GM21447 (cell line): Measurements from ENCODE around the gene TMEM163.

Experiments
- ATAC-seq: cut with Tn5 transposase; IDR thresholded peaks from one replicate; pipeline ENCODE4 v1.9.1; 2021; ENCODE audit not compliant: unreplicated experiment

Gene TMEM163

DNA sequence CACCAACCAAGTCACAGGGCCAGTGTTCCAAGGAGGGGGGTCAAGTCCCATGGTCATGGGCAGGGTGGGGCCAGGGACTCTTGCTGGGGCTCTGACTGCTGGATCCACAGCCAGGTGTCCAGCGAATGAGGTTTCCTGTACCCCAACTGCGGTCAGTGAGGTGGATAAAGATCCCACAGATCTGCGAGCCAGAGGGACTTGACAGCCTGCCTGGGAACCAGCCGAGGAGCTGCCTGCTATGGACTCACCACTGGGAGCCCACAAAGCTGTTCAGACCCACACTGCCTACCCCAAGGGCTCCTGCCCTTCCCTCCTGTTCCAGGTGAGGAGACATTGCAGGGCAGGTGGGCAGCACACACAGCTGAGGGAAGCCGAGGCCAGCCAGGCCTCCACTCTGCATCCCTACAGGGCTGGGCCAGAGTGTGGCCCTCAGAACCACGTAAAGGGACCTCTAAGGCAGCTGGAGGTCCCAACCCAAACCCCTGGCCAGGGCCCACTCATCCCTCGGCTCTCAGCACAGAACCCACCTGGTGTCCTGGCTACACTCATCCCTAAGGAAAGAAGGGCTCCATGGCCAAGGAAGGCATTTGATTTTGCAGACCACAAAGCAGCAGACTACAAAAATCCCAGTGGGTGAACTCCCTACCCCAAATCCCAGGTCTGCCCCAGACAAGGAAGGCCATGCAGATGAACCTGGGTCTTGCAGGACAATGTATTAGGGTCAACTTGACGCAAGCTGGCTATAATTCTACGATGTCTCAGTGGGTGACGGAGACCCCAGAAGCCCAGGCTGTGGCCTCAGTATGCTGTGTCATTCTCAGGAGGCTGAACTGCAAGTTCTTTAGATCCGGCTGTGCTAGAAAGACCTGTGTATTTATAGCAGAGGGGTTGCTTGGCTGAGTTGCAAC is 255.8 kb downstream of the TMEM163 start:
- no peak for ATAC-seq

GRCh38 chr2:134462275-134462674 is 256.5 kb downstream of the TMEM163 start:
- no peak for ATAC-seq

- ATAC-seq: no peak
These were observed 257.3 kb downstream of the TMEM163 start for GRCh38 chr2:134461511-134461910.

DNA sequence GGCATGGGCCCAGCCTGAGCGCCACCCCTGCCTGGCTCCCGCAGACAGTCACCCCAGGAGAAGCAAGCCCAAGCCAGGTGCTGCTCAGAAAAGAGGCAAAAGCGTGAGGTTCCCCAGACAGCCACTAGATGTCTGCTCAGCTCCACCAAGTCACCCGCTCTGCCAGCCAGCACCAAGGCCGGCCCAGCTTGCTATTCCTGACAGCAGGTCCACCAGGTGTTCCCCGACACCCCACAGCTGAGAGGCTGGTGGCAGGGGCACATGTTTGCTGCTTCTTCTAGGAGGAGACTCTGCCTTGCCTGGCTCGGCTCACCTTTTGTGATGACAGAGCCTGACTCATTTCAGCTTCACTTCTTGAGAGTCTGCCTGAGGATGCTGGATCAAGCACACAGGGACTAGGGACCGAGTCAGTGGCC is 258.2 kb downstream of the TMEM163 start:
- ATAC-seq: peak; percentile 79

DNA sequence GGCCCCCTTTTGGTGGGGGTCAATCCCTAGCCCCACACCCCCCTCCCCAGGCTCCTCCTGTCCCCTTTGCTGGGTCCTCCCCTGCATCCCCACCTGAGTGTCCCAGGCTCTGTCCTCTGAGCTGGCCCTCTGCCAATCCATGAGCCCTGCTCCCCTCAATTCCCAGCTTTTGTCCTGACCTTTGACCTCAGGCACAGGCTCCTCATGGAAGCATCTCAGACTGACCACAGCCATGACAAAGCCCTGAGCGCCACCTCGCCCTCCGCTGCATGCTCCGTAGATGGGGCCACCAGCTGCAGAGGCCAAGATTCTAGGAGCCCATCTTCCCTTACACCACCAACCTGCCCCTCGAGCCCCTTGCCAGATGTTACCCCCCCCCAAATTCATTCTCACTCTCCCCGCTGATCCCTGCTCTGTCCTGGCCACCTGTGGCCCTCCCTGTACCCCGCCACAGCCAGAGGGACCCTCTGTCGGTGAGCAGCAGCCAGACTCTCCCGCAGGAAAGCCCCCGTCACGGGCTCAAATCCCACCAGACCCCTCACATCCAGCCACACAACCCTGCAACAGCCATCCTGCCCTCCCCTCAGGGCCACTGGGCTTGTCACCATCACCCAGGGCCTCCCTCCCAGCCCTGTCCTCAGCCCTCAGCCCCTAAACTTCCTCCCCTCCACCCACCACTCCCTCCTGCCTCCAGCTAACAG is 258.9 kb downstream of the TMEM163 start:
- no peak for ATAC-seq

- ATAC-seq: no peak
These were observed 259.9 kb downstream of the TMEM163 start for GRCh38 chr2:134458950-134459349.

- ATAC-seq: no peak
These were observed 260.3 kb downstream of the TMEM163 start for GRCh38 chr2:134458473-134458853.

DNA sequence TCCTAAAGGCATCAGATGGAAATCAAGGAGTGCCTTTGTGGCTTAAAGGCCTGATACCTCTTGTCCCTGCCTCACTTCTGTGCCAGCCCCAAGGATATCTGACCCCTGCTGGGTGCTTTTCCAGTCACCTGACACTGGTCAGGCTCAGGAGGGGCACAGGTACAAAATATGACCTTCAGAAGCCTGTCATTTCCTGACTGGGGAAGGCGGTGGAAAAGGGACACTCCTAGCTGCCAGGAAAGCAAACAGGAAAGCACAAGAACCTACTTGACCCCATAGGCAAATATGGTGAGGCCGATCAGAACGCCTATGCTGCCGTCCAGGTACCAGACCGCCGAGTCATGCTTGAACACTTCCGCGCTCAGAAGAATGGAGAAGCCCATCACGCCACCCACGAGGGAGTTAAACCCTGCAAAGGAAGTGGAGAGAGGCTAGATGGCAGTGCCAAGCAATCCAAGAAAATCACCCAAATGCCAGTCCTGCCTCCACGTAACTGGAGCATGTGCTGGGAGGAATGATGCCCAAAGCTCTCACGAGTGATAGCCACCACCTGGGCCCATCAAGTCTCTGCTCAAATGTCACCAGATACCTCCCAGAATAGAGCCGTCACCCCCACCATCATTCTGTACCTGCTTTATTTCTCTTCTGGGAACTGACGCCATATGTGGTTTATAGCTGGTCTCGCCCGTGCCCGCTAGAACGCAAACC is 260.9 kb downstream of the TMEM163 start:
- no peak for ATAC-seq

GRCh38 chr2:134457353-134457752 is 261.4 kb downstream of the TMEM163 start:
- ATAC-seq: no peak

DNA sequence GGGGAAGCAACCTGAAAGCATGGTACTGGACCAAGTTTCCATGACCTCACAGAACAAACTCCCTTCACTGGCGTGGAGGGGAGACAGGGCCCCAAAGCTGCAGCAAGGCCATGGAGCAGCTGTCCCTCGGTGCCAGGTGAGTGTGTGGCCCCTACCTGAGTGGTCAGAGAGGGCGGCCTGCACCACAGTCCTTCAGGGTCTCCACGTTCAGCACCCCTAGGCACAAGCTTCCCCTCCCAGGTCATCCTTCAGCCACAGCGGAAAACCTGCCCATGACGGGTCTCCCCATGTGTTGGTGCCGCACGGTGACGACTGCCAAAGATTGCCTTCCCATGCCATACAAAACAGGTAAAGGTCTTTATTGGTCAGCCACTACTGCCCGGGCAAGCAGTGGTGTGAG is 263.4 kb downstream of the TMEM163 start:
- no peak for ATAC-seq

DNA sequence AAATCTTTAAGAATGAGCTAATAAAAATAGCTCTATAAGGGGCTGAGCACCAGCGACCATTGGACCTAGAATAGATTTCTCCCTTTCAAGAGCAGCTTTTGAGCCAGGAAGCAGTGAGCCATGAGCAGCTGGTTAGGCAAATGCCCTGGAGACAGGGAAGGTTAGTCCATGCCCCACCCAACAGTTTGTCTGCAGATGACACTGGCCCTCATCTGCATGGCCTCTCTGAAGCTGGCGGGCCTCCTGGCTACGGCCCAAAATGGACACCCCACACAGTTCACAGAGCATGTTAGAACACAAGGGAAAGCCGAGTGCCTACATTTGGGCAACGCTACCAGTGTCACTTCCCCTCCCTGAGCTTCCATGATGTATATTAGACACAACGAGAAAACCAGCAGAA is 263.9 kb downstream of the TMEM163 start:
- no peak for ATAC-seq

DNA sequence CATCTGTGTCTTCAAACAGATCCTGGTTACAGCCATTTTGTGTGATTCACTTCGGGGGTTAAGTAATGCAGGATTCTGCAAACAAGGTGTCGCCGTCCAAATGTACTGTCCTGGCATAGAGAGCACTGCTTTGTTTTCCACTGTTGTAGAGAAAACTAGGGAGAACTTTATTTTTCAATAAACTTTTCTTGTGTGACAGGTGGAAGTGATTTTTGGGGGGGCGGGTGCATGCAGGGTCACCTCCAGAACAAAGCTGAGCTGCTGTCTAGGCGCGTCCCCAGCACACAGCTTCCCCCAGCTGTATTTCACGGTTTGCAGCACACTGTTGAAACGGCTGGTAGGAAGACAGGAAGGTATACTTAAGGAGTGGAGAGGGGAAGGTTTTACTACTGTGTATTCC is 264.4 kb downstream of the TMEM163 start:
- ATAC-seq: no peak

DNA sequence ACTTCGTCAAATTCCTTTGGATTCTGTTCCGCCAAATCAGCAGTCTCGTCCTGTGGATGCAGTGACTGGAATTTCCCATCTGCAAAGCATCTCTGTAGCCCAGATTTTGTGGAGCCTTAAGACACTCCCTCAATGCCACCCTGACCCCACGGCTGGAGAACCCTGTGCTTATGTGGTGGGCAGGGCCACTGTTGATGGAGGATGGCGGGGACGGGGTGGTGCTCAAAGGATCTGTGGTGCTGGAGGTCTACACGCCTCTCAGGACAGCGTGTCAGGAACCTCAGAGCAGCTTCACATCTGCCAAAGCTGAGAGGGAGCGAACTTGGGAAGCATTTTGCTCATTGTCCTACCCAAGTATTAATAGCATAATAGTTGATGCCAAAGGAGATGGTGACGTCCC is 264.8 kb downstream of the TMEM163 start:
- ATAC-seq: no peak

DNA sequence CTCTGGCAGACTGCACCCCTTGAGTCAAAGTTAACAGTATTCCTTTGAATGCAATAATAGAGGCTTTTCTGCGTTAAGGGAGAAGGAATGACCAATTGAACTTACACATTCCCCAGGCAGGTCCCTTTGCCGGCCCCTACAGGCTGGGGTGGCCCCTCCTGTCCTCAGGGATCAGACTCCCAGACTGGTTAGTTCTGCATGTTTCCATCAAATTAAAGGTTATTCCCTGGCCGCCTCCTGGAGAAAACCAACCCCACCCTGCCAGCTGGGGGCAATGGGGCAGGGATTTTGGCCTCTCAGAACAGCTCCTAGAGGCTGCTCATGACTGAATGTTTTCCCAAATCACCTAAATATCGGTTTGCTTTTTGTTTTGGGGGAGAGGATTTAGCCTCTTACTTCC is 265.3 kb downstream of the TMEM163 start:
- ATAC-seq: no peak

- no peak for ATAC-seq
These were observed 266.6 kb downstream of the TMEM163 start for GRCh38 chr2:134452042-134452733.

DNA sequence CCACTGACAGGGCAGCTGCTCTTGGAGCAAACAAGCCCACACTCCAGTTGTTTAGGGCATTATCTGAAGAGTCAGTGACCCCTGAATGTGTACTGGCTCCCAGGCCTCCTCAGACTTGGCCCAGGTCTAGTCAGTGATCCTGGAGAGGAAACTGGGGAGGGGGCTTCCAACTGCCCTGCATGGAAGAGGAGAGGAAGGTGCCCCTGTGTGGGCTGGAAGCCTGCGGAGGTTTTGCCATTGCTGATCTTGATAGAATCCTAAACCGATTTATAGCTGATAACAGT is 267.5 kb downstream of the TMEM163 start:
- ATAC-seq: no peak

DNA sequence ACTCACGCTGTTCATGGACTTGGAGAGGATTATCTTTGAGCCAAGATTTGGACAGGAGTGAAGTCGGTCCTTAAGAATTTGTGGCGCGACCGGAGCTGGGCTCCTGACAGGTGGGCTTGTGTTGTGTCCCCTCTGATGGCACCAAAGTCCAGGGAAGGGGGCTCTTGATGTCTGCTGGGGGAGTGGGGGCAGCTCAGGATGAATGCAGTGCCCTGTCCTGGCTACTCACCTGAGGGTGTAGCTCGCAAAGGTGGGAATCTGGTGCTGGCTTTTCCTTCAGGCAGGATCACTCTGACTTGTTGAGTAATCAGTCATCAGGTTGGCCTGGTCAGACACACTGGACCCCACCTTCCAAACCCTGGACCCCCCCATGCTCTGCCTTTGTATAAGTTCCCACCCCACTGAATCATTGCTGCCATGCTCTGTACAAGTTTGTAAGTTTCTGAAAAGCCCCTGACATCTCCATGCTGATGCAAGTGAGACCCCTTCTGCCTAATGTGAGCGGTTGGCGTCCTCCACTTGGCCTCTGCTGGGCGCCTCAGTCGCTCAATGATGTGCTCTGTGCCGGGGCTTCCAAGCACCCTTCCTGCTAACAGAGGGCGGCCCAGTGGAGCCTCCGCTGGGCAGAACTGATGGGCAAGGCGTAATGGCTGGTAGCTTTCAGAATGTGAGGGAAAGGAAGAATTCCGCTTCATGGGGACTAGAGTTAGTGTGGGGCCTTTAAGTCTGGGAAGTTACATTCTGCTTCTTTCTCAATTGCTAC is 268.9 kb downstream of the TMEM163 start:
- ATAC-seq: no peak

DNA sequence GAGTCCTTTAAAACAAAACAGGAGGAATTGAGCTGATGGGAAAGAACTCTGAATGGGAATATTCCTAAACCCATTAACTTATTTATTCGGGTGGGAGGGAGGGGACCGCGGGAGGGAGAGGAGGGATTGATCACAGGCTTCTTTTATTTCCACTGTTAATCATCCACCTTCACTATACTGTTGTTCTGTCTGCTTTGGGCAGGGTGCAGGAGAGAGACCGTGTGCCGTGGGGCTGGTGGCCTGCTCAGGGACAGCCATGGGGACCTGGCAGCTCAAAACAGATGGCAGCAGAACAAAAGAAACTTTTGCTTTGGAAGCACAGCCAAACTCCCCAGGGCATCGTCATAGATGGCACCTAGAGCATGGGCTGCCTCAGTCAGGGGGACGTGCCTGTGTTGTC is 269.6 kb downstream of the TMEM163 start:
- ATAC-seq: no peak

DNA sequence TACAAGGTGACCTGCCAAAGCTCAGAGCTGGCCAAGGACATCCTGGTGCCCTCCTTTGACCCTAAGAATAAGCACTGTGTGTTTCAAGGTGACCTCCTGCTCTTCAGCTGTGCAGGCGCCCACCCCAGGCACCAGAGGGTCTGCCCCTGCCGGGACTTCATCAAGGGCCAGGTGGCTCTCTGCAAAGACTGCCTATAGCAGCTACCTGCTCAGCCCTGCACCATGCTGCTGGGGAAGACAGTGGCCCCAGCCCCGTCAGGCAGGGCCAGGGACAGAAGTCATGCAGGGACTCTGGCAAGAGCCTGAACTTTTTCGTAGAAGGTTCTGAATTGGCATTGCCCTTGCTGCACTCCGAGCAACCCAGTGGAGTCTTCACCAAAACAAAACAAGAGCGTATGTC is 270.1 kb downstream of the TMEM163 start:
- no peak for ATAC-seq

GRCh38 chr2:134447669-134448068 is 271.1 kb downstream of the TMEM163 start:
- no peak for ATAC-seq
